Measurements from ENCODE around the gene DOK7. TPM values are rescaled to one million over a fixed set of nuclear protein-coding genes. Genes with fewer than 3 reads are reported as not detected.

The DOK7 gene
- total and polyA plus RNA-seq, 4 donors, result 0.13 to 0.84 (median 0.46) TPM

DNA sequence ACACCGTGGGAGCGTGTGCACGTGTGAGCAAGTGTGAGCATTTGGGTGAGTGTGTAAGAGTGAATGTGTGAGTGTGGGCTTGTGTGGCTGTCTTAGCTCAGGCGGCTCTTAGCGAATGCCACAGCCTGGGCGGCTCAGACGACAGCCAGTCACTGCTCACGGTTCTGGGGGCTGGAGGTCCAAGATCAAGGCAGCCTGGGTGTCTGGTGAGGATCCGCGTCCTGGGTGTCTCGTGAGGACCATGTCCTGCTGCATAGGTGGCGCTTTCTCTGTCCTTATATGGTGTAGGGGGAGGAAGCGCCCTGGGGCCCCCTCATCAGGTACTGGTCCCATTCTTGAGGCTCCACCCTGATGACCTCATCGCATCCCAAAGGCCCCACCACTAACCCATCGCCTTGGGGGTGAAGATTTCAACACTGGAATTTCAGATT is 4.5 kb downstream of the DOK7 start:
- H3K27me3 ChIP-seq (ENCODE audit: control insufficient read depth in 4 of 4, insufficient read depth in 4 of 4, low read length in 3 of 4), result no peaks in the 10 kb centered on the region

DNA sequence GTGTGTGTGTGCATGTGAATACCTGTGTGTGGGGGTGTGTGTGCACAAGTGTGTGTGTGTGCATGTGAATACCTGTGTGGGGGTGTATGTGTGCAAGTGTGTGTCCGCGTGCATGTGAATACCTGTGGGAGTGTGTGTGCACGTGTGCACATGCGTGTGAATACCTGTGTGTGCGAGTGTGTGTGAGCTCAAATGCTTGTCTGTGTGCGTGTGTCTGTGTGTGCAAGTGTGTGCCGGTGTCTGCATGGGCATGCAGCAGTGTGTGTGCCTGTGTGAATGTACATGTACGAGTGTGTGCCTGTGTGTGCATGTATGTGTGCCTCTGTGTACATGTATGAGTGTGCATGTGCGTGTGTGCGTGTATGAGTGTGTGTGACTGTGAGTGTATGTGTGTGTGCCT is 5.0 kb downstream of the DOK7 start:
- Histone ChIP-seq H3K36me3 (ENCODE audit: control insufficient read depth in 4 of 4, insufficient read depth in 3 of 4, low read depth in 1 of 4, low read length in 3 of 4) (no peaks in the 10 kb centered on the region), H3K9ac (ENCODE audit: low read depth in 1 of 2, low read length in 2 of 2) (no peak overlapping the region), H3K4me1 (ENCODE audit: control insufficient read depth in 4 of 4, insufficient read depth in 4 of 4, low read length in 3 of 4) (peaks cover 0 to 7% (median 4%) of the 10 kb centered on the region in 4 donors), H3K27me3 (ENCODE audit: control insufficient read depth in 4 of 4, insufficient read depth in 4 of 4, low read length in 3 of 4) (no peaks in the 10 kb centered on the region), H3K9me3 (ENCODE audit: control insufficient read depth in 4 of 4, low read length in 3 of 4) (no peaks in the 10 kb centered on the region), H3K27ac (ENCODE audit: low read depth in 1 of 2, low read length in 2 of 2) (no peak overlapping the region), H3K4me3 (ENCODE audit: low read depth in 1 of 3, low read length in 3 of 3) (no peak overlapping the region)
- DNase-seq (ENCODE audit: low spot score), result no peak
- 98% methylated on average over 10 of the region's 10 CpGs for WGBS
- TF ChIP-seq HNF4A (conservative IDR thresholded peaks at IDR 0.05), result no peak
- no peak for TF ChIP-seq RXRA (IDR thresholded peaks at IDR 0.05)
- no peak for TF ChIP-seq EGR1 (IDR thresholded peaks at IDR 0.05; ENCODE audit: low read depth in 2 of 2)
- TF ChIP-seq, protein P1, sequence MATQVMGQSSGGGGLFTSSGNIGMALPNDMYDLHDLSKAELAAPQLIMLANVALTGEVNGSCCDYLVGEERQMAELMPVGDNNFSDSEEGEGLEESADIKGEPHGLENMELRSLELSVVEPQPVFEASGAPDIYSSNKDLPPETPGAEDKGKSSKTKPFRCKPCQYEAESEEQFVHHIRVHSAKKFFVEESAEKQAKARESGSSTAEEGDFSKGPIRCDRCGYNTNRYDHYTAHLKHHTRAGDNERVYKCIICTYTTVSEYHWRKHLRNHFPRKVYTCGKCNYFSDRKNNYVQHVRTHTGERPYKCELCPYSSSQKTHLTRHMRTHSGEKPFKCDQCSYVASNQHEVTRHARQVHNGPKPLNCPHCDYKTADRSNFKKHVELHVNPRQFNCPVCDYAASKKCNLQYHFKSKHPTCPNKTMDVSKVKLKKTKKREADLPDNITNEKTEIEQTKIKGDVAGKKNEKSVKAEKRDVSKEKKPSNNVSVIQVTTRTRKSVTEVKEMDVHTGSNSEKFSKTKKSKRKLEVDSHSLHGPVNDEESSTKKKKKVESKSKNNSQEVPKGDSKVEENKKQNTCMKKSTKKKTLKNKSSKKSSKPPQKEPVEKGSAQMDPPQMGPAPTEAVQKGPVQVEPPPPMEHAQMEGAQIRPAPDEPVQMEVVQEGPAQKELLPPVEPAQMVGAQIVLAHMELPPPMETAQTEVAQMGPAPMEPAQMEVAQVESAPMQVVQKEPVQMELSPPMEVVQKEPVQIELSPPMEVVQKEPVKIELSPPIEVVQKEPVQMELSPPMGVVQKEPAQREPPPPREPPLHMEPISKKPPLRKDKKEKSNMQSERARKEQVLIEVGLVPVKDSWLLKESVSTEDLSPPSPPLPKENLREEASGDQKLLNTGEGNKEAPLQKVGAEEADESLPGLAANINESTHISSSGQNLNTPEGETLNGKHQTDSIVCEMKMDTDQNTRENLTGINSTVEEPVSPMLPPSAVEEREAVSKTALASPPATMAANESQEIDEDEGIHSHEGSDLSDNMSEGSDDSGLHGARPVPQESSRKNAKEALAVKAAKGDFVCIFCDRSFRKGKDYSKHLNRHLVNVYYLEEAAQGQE (IDR thresholded peaks at IDR 0.05), result no peak
- no peak for TF ChIP-seq YY1 (IDR thresholded peaks at IDR 0.05)
- TF ChIP-seq, protein P2, sequence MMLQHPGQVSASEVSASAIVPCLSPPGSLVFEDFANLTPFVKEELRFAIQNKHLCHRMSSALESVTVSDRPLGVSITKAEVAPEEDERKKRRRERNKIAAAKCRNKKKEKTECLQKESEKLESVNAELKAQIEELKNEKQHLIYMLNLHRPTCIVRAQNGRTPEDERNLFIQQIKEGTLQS (IDR thresholded peaks at IDR 0.05), result no peak
- TF ChIP-seq, protein P3, sequence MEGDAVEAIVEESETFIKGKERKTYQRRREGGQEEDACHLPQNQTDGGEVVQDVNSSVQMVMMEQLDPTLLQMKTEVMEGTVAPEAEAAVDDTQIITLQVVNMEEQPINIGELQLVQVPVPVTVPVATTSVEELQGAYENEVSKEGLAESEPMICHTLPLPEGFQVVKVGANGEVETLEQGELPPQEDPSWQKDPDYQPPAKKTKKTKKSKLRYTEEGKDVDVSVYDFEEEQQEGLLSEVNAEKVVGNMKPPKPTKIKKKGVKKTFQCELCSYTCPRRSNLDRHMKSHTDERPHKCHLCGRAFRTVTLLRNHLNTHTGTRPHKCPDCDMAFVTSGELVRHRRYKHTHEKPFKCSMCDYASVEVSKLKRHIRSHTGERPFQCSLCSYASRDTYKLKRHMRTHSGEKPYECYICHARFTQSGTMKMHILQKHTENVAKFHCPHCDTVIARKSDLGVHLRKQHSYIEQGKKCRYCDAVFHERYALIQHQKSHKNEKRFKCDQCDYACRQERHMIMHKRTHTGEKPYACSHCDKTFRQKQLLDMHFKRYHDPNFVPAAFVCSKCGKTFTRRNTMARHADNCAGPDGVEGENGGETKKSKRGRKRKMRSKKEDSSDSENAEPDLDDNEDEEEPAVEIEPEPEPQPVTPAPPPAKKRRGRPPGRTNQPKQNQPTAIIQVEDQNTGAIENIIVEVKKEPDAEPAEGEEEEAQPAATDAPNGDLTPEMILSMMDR (IDR thresholded peaks at IDR 0.05; ENCODE audit: low read depth, low read length, missing input control), result no peak

More for the DNA sequence above, 4.5 kb downstream of the DOK7 start:
- Histone ChIP-seq H3K9me3 (ENCODE audit: control insufficient read depth in 4 of 4, low read length in 3 of 4) (no peaks in the 10 kb centered on the region), H3K4me3 (ENCODE audit: low read depth in 1 of 3, low read length in 3 of 3) (no peak overlapping the region), H3K27ac (ENCODE audit: low read depth in 1 of 2, low read length in 2 of 2) (no peak overlapping the region), H3K4me1 (ENCODE audit: control insufficient read depth in 4 of 4, insufficient read depth in 4 of 4, low read length in 3 of 4) (peaks cover 2 to 10% (median 6%) of the 10 kb centered on the region in 4 donors), H3K9ac (ENCODE audit: low read depth in 1 of 2, low read length in 2 of 2) (no peak overlapping the region), H3K36me3 (ENCODE audit: control insufficient read depth in 4 of 4, insufficient read depth in 3 of 4, low read depth in 1 of 4, low read length in 3 of 4) (no peaks in the 10 kb centered on the region)
- 90% methylated on average over 15 of the region's 15 CpGs for WGBS
- TF ChIP-seq, protein P1 (IDR thresholded peaks at IDR 0.05), result no peak
- TF ChIP-seq SP1 (IDR thresholded peaks at IDR 0.05) (no peak), YY1 (IDR thresholded peaks at IDR 0.05) (no peak), TAF1 (conservative IDR thresholded peaks at IDR 0.05) (no peak), NR2F2 (IDR thresholded peaks at IDR 0.05) (no peak), FOXA1 (IDR thresholded peaks at IDR 0.05) (no peak), FOXA2 (IDR thresholded peaks at IDR 0.05) (no peak), RXRA (IDR thresholded peaks at IDR 0.05) (no peak), RAD21 (IDR thresholded peaks at IDR 0.05) (no peak), HNF4A (conservative IDR thresholded peaks at IDR 0.05) (no peak), HNF4G (IDR thresholded peaks at IDR 0.05) (no peak), EGR1 (IDR thresholded peaks at IDR 0.05; ENCODE audit: low read depth in 2 of 2) (no peak), JUND (IDR thresholded peaks at IDR 0.05) (no peak)
- TF ChIP-seq, protein P4, sequence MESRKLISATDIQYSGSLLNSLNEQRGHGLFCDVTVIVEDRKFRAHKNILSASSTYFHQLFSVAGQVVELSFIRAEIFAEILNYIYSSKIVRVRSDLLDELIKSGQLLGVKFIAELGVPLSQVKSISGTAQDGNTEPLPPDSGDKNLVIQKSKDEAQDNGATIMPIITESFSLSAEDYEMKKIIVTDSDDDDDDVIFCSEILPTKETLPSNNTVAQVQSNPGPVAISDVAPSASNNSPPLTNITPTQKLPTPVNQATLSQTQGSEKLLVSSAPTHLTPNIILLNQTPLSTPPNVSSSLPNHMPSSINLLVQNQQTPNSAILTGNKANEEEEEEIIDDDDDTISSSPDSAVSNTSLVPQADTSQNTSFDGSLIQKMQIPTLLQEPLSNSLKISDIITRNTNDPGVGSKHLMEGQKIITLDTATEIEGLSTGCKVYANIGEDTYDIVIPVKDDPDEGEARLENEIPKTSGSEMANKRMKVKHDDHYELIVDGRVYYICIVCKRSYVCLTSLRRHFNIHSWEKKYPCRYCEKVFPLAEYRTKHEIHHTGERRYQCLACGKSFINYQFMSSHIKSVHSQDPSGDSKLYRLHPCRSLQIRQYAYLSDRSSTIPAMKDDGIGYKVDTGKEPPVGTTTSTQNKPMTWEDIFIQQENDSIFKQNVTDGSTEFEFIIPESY (IDR thresholded peaks at IDR 0.05), result no peak
- TF ChIP-seq, protein P5, sequence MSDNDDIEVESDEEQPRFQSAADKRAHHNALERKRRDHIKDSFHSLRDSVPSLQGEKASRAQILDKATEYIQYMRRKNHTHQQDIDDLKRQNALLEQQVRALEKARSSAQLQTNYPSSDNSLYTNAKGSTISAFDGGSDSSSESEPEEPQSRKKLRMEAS (IDR thresholded peaks at IDR 0.05), result no peak
- TF ChIP-seq, protein P3 (IDR thresholded peaks at IDR 0.05; ENCODE audit: low read depth, low read length, missing input control), result no peak
- DNase-seq (ENCODE audit: low spot score), result no peak
